WTC11 (cell line): ENCODE results near the gene TXNRD2.

ENCODE experiments used
- ATF1 ChIP-seq: sonication (generic); formaldehyde crosslinking; IDR thresholded peaks from 2 replicates; pipeline ENCODE4 v1.8.1; 2023; ENCODE audit warnings: mild to moderate bottlenecking, moderate library complexity, missing genetic modification reagents
- GRHL2 ChIP-seq: fragments of 250-450 bp; sonication (Bioruptor Pico); IDR thresholded peaks from 2 replicates; pipeline ENCODE4 v1.8.0; 2022; ENCODE audit warnings: mild to moderate bottlenecking, moderate library complexity; ENCODE audit not compliant: insufficient replicate concordance, severe bottlenecking
- TF ChIP-seq, protein P1 (sequence below): sonication (generic); formaldehyde crosslinking; IDR thresholded peaks from 2 replicates; pipeline ENCODE4 v1.8.1; 2023; ENCODE audit warnings: mild to moderate bottlenecking, missing genetic modification reagents
- TF ChIP-seq, protein P2 (sequence below): fragments of 200-600 bp; IDR thresholded peaks from 2 replicates; pipeline ENCODE4 v1.8.0; 2022; ENCODE audit warnings: antibody characterized with exemption

DNA sequence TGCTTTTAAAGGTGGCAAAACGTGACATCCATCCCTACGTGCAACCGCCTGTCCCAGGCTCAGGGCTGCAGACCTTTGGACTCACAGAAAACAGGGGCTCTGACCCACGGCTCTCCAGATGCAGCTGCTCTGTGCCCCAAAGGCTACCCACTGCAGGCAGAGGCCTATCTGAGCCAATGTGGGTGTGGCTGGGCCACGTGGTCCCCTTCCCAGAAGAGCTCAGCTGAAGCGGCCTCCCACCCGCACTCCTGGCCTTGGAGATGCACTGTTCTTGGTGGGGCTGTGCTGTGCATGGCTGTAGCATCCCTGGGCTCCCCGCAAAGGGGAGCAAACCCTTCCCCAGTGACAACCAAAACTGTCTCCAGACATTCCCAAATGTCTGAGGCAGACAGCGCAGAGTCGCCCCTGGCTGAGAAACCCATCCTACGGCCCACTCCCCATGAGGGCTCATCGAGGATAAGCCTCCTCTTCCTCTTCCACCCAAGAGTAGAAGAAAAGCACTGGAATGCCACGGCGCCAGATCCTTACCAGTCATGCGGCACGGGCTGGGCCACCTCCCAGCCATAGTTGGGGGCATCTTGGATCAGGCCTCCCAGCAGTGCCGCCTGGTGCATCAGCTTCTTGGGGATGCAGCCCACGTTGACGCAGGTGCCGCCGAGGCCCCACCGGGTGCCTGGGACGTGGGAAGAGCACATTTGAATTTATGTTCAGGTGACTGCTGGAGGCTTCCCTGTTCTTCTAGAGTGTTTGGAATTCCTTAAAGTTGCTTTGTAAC is 23.1 kb downstream of the TXNRD2 start:
- TF ChIP-seq ATF1 (CRISPR knock-in tag) = no peak
- TF ChIP-seq GRHL2 (CRISPR knock-in tag) = no peak
- TF ChIP-seq, protein P1, sequence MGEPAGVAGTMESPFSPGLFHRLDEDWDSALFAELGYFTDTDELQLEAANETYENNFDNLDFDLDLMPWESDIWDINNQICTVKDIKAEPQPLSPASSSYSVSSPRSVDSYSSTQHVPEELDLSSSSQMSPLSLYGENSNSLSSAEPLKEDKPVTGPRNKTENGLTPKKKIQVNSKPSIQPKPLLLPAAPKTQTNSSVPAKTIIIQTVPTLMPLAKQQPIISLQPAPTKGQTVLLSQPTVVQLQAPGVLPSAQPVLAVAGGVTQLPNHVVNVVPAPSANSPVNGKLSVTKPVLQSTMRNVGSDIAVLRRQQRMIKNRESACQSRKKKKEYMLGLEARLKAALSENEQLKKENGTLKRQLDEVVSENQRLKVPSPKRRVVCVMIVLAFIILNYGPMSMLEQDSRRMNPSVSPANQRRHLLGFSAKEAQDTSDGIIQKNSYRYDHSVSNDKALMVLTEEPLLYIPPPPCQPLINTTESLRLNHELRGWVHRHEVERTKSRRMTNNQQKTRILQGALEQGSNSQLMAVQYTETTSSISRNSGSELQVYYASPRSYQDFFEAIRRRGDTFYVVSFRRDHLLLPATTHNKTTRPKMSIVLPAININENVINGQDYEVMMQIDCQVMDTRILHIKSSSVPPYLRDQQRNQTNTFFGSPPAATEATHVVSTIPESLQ (CRISPR knock-in tag) = no peak
- TF ChIP-seq, protein P2, sequence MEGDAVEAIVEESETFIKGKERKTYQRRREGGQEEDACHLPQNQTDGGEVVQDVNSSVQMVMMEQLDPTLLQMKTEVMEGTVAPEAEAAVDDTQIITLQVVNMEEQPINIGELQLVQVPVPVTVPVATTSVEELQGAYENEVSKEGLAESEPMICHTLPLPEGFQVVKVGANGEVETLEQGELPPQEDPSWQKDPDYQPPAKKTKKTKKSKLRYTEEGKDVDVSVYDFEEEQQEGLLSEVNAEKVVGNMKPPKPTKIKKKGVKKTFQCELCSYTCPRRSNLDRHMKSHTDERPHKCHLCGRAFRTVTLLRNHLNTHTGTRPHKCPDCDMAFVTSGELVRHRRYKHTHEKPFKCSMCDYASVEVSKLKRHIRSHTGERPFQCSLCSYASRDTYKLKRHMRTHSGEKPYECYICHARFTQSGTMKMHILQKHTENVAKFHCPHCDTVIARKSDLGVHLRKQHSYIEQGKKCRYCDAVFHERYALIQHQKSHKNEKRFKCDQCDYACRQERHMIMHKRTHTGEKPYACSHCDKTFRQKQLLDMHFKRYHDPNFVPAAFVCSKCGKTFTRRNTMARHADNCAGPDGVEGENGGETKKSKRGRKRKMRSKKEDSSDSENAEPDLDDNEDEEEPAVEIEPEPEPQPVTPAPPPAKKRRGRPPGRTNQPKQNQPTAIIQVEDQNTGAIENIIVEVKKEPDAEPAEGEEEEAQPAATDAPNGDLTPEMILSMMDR = no peak
